Measurements from ENCODE around the gene PARP9. TPM values are rescaled to one million over a fixed set of nuclear protein-coding genes. Genes with fewer than 3 reads are reported as not detected.

PARP9 gene
- total and polyA plus RNA-seq, 2 of the 13 experiments (the other 11 are each of a cell fraction or from before 2014, with no cell fraction given): 6.5 to 10.6 TPM

DNA sequence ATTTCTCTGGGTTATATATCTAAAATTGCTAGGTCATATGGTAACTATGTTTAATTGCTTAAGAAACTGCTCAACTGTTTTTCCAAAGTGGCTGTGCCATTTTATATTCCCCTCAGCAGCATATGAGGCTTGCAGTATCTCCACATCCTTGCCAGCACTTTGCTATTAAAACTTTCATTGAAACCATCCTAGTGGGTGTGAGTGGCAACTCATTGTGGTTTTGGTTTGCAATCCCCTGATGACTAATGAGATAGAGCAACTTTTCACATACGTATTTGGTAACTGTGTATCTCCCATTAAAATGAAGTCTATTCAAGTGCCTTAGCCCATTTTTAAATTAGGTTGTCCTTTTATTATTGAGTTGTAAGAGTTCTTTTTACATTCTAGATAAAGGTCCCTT lies 66.7 kb downstream of the PARP9 start:
- no peaks in the 10 kb centered on the region for H4K20me1 ChIP-seq (ENCODE audit: insufficient read depth, low read length)
- no peaks in the 10 kb centered on the region for H3K27me3 ChIP-seq (ENCODE audit: control insufficient read depth in 1 of 2, insufficient read depth in 2 of 2, low read length in 2 of 2)
- ChIA-PET CTCF (ENCODE audit: low intra/inter-chr PET ratio, low total read pairs) (no interaction called here), POLR2A (no interaction called here)
- WGBS (ENCODE audit: low lambda C conversion rate): 94% methylated on average over 1 of the region's 1 CpG
- in situ Hi-C loops (cut with HindIII; ENCODE audit: extremely low pct_ligation_motif_present, low pct_unique_long_range_greater_than_20kb): no loop called here
- FAIRE-seq (no peak), DNase-seq (ENCODE audit: low spot score) (no peak), ATAC-seq (no peak)
- peaks cover 9% of the 10 kb centered on the region for H3K4me1 ChIP-seq (ENCODE audit: insufficient read depth, low read length)
- no peak overlapping the region for H3K4me2 ChIP-seq (ENCODE audit: low read depth, low read length)
- TF ChIP-seq ZSCAN25 (CRISPR knock-in tag; IDR thresholded peaks at IDR 0.05): no peak
- no peak for TF ChIP-seq CENPT (CRISPR knock-in tag; IDR thresholded peaks at IDR 0.05; ENCODE audit: low read depth)
- no peak for TF ChIP-seq CSRNP1 (CRISPR knock-in tag; IDR thresholded peaks at IDR 0.05)
- TF ChIP-seq ZBTB42 (CRISPR knock-in tag; IDR thresholded peaks at IDR 0.05): no peak
- no peak for TF ChIP-seq ETV5 (CRISPR knock-in tag; IDR thresholded peaks at IDR 0.05; ENCODE audit: borderline replicate concordance)
- TF ChIP-seq, protein P1, sequence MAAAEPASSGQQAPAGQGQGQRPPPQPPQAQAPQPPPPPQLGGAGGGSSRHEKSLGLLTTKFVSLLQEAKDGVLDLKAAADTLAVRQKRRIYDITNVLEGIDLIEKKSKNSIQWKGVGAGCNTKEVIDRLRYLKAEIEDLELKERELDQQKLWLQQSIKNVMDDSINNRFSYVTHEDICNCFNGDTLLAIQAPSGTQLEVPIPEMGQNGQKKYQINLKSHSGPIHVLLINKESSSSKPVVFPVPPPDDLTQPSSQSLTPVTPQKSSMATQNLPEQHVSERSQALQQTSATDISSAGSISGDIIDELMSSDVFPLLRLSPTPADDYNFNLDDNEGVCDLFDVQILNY (CRISPR knock-in tag; conservative IDR thresholded peaks at IDR 0.05): no peak
- no peak for TF ChIP-seq ZNF232 (CRISPR knock-in tag; IDR thresholded peaks at IDR 0.05; ENCODE audit: borderline replicate concordance)
- peaks cover 40% of the 10 kb centered on the region for H3K79me2 ChIP-seq (ENCODE audit: insufficient read depth, low read length)
- no peak overlapping the region for H3K4me3 ChIP-seq (replicated peaks in 1 of 3; ENCODE audit: insufficient read depth in 1 of 3, low read depth in 2 of 3, low read length in 3 of 3)
- H3K9me3 ChIP-seq (ENCODE audit: low read length): no peaks in the 10 kb centered on the region
- intact Hi-C loops (cut with micrococcal nuclease; ENCODE audit: unreplicated experiment): no loop called here
- no peak overlapping the region for H3K27ac ChIP-seq (ENCODE audit: extremely low read length, insufficient read depth, low read length)
- no peak overlapping the region for H3K9ac ChIP-seq (ENCODE audit: insufficient read depth, low read depth, low read length)
- H3K36me3 ChIP-seq (replicated peaks in 1 of 2; ENCODE audit: control insufficient read depth in 1 of 2, insufficient read depth in 2 of 2, low read length in 2 of 2): peaks cover 0 to 29% of the 10 kb centered on the region in 2 experiments; a peak in 4 of 5 replicates
- BruUV-seq (replicated peaks): no TSS peak
- H2AFZ ChIP-seq (ENCODE audit: low read length): no peak overlapping the region
